Measurements from ENCODE around the gene RDH5.

The RDH5 gene

GRCh38 chr12:55713721-55714120 lies 6.5 kb upstream of the RDH5 start:
- no peak for DNase-seq

- no peak for DNase-seq
Observed at GRCh38 chr12:55715169-55715764, 4.9 kb upstream of the RDH5 start.

DNA sequence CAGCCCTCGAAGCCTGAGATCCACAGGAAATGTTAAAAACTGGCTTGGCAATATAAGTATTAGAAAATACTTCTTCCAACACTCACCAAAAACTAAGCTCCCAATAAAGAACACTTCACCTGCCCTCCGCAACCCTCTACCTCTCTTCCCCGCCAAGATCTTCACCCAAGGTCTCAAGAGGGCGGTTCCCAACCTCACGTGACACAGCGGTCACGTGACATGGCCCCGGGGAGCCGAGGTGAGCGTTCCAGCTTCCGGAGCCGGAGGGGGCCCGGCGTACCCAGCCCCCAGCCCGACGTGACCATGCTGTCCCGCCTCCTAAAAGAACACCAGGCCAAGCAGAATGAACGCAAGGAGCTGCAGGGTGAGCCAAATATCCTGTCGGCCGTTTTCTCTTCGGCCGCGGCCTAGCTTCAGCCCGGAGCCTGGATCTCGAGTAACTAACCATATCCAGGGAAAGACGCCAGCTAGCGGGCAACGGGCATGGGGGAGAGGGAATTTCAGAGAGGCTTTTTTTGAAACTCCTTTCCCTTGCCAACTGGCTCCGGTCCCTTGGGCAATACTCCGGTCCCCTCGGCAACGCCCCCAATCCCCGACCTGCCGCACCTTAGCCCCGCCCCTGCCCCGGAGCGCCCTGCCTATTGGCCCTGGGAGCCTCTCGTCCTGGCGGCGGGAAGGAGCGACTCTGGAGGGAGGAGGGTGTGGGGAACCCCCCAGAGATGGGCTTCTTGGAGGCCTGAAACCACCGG lies 4.2 kb upstream of the RDH5 start, which contains the start of gene BLOC1S1:
TSS of gene BLOC1S1 (plus strand) at position 214 of the 749 bp plus-strand sequence. CDS start at position 220, 6 bp downstream.
- peak; percentile 98 for DNase-seq

DNA sequence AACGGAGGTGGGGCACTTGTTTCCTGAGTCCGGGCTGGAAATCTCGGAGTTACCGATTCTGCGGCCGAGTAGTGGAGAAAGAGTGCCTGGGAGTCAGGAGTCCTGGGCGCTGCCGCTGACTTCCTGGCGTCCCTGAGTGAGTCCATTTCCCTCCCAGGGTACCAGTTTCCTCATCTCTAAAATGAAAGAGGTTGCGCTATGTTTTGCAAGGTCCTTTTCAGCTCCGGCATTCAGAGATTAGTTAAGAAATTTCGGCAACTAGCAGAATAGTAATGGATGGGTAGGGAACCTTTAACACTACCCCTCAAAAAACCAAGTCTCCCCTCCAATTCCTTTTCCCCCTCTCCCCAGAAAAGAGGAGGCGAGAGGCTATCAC lies 3.6 kb upstream of the RDH5 start:
- no peak for DNase-seq

DNA sequence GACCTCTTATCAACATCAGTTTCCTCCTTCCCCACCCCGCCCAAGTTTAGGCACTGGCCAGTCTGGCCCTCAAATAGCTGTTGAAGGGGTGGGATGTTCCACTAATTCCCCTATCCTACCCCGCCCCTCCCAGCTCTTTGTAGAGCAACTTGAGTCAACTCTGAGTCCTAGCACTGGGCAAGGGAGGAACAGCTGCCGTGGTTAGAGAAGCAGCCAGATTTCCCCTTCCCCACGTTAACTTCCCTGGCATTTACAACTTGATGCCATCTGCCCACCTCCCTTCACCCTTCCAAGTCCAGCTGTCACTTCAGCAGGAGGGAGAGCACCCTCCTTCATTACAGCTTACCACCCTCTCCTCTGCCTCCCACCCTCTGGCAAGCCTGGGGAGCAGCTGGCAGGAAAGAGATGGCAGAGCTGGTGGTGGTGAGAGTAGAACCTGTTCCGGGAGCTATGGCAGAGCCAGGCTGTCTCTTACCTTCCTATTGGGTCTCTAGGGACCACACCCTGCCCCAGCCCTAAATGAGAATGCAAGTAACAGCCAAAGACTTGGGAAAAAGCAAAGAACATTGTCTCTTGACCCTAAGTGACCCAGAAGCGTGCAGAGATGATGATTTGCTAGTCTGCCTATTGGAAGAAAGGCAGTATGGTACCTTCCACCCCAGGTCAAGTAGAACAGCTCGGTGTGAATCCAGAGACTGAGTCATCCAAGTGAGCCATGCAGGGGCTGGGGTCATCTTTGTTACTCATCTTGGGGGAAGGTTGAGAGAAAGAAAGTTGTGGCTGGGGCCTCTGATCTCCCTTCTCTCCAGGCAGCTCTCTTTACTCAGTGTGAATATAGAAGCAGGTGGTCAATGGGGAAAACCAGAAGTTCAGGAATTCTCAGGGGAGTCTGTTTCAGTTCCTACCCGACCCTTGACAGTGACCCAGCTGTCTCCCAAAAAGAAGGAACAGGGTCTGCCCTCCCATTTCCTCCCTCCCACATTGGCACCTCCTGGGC lies 2.9 kb upstream of the RDH5 start:
- DNase-seq = peak; percentile 38 to 54

DNA sequence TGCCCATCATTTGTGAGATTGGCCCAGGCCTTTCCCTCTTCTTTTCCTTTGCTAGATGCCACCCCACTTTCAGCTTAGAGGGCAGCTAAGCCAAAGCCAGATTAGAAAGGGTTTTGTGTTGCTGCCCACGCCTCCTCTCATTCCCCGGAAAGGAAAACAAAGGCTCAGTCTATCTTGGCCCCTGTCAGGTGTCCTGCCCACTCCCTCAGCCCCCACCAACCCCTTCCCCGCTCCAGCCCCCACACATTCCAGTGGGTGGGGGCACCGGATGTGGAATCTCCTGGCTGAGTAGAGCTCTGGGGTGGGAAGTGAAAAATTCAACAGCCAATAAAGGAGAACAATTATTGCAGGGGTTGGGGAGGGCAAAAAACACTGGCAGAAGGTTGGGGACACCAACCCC lies 2.2 kb upstream of the RDH5 start:
- DNase-seq = no peak

- DNase-seq = no peak
Observed at GRCh38 chr12:55718624-55719275, 1.4 kb upstream of the RDH5 start.

DNA sequence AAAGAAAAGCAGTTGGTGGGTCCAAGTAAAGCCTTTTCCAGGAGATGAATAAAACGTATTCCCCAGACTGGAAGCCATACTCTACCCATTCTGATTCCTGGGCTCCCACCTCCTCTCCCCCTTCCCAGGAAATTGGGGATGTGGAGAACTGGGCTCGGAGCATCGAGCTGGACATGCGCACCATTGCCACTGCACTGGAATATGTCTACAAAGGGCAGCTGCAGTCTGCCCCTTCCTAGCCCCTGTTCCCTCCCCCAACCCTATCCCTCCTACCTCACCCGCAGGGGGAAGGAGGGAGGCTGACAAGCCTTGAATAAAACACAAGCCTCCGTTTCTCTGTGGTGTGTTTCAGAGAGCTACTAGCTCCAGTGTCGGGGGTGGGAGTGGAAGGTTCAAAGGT lies 822 bp upstream of the RDH5 start:
- DNase-seq = no peak

- no peak for DNase-seq
Observed at GRCh38 chr12:55720894-55721444, 776 bp downstream of the RDH5 start.

- no peak for DNase-seq
Observed at GRCh38 chr12:55721601-55722213, 1.5 kb downstream of the RDH5 start.

- no peak for DNase-seq
Observed at GRCh38 chr12:55722948-55723347, 2.8 kb downstream of the RDH5 start.

DNA sequence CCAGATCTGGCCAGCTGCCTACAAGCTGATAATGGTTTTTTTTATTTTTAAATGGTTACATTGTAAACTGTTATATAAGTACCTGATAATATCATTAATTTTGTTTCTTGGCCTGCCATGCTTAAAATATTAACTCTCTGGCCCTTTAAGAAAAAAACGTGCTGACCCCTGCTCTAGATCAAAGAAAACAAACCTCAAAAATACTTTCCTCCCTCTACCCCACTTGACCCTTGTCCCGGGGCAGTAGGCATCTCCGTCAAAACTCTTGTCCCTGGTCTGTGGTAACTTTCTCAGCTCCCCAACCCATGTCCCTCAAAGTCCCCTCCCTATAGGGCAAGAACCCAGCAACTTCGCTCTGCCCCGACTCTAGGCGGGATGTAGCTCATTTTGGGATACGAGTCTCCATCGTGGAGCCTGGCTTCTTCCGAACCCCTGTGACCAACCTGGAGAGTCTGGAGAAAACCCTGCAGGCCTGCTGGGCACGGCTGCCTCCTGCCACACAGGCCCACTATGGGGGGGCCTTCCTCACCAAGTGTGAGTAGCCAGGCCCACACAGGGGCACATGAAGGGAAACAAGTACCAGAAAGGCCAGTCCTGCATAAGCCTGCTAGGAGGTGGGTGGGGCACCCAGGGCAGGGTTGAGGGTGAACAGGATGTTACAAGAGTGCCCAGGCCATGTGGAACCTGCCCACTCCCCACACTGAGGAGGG lies 3.5 kb downstream of the RDH5 start:
- DNase-seq = no peak

DNA sequence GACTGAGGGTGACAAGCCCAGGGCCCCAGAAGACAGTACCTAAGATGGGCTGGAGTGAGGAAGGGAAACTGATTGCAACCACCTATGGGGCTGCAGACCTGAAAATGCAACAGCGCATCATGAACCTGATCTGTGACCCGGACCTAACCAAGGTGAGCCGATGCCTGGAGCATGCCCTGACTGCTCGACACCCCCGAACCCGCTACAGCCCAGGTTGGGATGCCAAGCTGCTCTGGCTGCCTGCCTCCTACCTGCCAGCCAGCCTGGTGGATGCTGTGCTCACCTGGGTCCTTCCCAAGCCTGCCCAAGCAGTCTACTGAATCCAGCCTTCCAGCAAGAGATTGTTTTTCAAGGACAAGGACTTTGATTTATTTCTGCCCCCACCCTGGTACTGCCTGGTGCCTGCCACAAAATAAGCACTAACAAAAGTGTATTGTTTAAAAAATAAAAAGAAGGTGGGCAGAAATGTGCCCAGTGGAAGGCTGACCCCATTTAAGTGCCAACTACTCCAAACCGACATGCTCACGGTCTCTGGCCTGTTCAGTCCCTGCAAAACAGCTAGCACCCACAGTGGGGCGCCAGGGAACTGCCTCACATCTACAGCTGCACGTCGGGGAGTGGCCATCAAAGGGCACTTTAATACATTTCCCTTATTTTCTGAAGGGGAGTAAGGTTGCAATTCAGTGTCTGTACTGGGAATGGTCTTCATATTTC lies 4.2 kb downstream of the RDH5 start:
- DNase-seq = peak; percentile 69 to 81

GRCh38 chr12:55724940-55725309 lies 4.7 kb downstream of the RDH5 start:
- no peak for DNase-seq

DNA sequence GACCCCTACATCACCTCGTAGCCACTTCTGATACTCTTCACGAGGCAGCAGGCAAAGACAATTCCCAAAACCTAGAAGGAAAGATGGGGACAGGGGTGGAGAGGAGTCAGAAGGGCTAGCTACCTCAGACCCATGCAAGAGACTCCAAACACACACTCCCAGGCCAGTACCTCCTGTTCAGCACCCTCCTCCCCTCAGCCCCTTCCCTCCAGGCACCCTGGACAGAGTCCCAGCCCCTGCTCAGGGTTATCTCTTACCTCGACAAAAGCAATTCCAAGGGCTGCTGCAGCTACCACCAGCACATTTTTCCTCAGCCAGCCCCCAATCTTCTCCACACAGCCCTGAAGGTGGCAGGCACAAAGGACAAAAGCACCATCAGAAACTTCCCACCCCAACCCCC lies 5.4 kb downstream of the RDH5 start:
- no peak for DNase-seq

- DNase-seq = no peak
Observed at GRCh38 chr12:55726971-55727370, 6.8 kb downstream of the RDH5 start.

- DNase-seq = no peak
Observed at GRCh38 chr12:55727643-55728185, 7.5 kb downstream of the RDH5 start.

DNA sequence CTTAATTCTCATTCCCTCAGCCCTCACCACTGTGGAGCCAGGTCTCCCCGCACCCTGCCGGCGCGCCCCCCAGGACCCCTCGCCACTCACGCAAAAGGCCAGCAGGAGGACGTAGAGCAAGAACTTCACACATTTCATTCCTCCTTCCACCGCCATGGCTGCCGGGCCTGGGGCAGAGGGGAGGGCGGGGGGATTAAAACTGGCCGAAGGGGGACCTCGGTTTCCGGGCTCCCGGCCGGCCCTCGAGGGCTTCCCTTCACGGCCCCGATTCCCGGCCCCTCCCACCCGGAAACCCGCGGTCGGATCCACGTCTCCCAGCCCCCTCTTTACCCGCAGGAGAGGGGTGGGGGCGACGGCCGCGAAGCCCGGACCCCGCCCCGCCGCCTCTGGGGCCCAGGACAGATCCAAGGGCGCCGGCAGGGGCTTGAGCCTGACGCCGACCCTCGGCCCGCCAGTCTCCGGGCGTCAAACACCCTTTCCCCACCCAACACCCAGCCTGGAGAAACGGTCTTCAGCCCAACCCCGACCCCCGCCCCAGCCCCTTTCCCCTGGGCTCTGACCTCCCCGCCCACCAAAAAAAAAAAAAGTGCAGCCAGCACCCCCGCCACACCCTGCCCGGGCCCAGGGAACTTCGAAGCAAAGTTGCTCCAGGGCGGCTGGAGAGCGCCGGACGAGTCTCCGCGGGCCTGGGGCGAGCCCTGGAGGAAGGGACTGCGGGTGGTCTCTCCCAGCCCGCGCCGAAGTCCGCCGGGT lies 8.2 kb downstream of the RDH5 start:
- peak; percentile 33 to 34 for DNase-seq

DNA sequence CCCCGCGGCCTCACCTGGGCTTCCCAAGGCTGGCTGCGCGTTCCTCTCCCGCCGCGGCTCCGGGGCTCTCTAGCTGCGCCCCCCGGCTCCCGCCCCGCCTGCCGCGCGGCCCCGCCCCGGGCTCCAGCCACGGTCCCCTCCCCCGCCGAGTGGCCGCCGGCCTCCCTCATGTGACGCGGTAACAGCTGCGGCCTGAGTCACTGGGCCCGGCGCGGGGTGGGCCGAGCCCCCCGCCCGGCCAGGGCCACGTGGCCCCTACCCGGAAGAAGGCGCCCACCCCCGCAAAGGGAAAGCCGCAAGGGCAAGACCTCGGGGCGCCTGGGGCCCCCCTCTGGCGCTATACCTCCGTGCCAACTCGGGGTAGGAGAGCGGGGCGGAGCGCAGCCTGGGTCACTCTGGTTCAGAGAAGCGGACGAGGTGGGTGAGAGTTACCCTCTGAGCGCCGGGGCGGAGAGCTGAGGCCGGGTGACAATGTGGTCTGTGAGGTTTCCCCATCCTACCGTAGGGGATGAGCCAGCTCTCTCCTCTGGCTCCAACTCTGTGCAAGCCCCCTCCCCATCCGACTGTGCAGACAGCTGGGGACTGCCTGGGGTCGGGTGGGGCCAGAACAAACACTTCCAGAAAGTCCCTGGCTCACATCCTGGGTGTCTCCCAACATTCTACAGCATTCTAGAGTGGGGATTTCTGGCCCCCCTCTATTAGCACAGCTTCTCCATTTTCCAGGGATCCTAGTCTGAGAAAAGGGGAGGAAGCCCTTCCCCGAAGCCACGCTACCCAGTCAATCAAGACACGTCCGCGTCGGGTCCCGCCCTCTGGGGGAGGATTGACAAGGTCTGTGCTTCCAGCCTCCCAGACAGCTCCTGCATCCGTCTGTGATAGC lies 9.0 kb downstream of the RDH5 start, which contains the start of gene CD63:
TSS of gene CD63 (minus strand) at position 71 of the 880 bp plus-strand sequence. CDS start 668 bp downstream, outside the sequence.
- peak; percentile 82 to 87 for DNase-seq
